Tibial artery (tissue), 4 donors: ENCODE measurements around the gene SLC39A3.
"Not testable (repeated sequence)": the region's sequence is repeated elsewhere in the genome, so short reads cannot be mapped to it uniquely, and the experiment has no call there.

Experiments
- DNase-seq, 2 donors: peaks; one replicate each; pipeline ENCODE4 v3.0.0-alpha.2; 2019
- H3K27ac ChIP-seq, 2 donors: fragments of 200-600 bp; sonication (generic) in 1 of 2; 1 replicate in 1 of 2; 2 replicates in 1 of 2; pipeline ENCODE4 v1.5.1; 2018 to 2019; ENCODE audit warnings: mild to moderate bottlenecking in 1 of 2
- H3K27me3 ChIP-seq, 2 donors: fragments of 200-600 bp; sonication (generic) in 1 of 2; one replicate each; pipeline versions ENCODE4 v1.5.1 to v1.6.0; 2016 to 2019
- H3K36me3 ChIP-seq, 3 donors: fragments of 200-600 bp; sonication (generic) in 2 of 3; one replicate each; pipeline ENCODE4 v1.5.1; 2016 to 2019; ENCODE audit warnings: mild to moderate bottlenecking in 2 of 3
- H3K4me1 ChIP-seq, 4 donors: fragments of 200-600 bp; sonication (generic) in 2 of 4; 1 replicate in 3 of 4; 2 replicates in 1 of 4; pipeline ENCODE4 v1.5.1; 2016 to 2019
- H3K4me3 ChIP-seq, 2 donors: fragments of 200-600 bp; sonication (generic) in 1 of 2; 1 replicate in 1 of 2; 2 replicates in 1 of 2; pipeline ENCODE4 v1.5.1; 2018 to 2019; ENCODE audit warnings: mild to moderate bottlenecking in 2 of 2
- H3K9me3 ChIP-seq, 3 donors: fragments of 200-600 bp; sonication (generic) in 1 of 3; one replicate each; pipeline ENCODE4 v1.5.1; 2016 to 2019
- intact Hi-C: fragments of 100-400 bp; cut with DNase I; formaldehyde crosslinking; loops from one replicate; pipeline ENCODE4 v1.15.0; 2023; ENCODE audit warnings: low total_unique reads
- TF ChIP-seq, protein P1 (sequence below), 2 experiments: fragments of 200-600 bp in 1 of 2; fragments of 450-650 bp in 1 of 2; IDR thresholded peaks; one replicate each; pipeline ENCODE4 v1.5.1; 2017 to 2019; ENCODE audit warnings: antibody characterized with exemption in 2 of 2, mild to moderate bottlenecking in 1 of 2, moderate library complexity in 1 of 2

The SLC39A3 gene

DNA sequence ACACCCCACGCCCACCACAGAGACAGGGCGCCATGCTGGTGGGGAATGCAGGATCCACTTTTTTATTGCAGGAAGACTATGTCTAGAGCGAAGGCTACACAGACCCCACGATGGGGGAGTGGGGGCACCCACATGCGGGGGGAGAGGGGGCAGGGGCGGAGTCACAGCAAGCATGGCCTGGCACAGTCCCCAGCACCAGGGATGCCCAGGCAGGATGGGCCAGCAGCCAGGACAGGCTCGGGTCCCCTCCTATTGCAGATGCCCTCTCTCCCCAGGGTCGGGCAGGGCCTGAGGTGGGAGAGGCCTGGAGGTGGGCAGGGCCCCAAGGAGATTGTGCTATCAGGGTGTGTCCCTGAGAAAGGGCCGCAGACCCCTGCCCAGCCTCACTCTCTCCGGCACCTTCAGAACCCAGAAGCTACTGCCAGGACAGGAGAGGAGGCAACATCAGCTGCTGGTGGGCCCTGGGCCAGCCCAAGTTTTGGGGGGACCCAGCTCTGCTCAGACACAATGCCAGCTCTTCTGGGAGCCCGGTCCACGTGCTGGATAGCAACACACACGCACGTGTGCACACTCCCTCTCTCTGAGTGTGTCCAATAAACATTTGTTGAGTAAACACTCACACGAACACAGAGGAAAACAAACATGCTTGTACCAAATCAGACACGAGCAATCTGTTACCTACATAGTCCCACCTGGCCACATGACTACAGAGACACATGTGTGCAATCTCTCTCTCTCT is 25.1 kb downstream of the SLC39A3 start:
- Histone ChIP-seq H3K4me1 (peaks cover 0 to under 1% (median under 1%) of the 10 kb centered on the region in 4 donors), H3K27ac (no peak overlapping the region), H3K36me3 (no peaks in the 10 kb centered on the region), H3K27me3 (peaks cover 0 to 78% of the 10 kb centered on the region in 2 donors), H3K9me3 (peaks cover 0 to 16% (median 9%) of the 10 kb centered on the region in 3 donors), H3K4me3 (no peak overlapping the region)
- intact Hi-C loops, result no loop called here
- TF ChIP-seq, protein P1, sequence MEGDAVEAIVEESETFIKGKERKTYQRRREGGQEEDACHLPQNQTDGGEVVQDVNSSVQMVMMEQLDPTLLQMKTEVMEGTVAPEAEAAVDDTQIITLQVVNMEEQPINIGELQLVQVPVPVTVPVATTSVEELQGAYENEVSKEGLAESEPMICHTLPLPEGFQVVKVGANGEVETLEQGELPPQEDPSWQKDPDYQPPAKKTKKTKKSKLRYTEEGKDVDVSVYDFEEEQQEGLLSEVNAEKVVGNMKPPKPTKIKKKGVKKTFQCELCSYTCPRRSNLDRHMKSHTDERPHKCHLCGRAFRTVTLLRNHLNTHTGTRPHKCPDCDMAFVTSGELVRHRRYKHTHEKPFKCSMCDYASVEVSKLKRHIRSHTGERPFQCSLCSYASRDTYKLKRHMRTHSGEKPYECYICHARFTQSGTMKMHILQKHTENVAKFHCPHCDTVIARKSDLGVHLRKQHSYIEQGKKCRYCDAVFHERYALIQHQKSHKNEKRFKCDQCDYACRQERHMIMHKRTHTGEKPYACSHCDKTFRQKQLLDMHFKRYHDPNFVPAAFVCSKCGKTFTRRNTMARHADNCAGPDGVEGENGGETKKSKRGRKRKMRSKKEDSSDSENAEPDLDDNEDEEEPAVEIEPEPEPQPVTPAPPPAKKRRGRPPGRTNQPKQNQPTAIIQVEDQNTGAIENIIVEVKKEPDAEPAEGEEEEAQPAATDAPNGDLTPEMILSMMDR (IDR thresholded peaks at IDR 0.05), result no peak
- no peak for DNase-seq

DNA sequence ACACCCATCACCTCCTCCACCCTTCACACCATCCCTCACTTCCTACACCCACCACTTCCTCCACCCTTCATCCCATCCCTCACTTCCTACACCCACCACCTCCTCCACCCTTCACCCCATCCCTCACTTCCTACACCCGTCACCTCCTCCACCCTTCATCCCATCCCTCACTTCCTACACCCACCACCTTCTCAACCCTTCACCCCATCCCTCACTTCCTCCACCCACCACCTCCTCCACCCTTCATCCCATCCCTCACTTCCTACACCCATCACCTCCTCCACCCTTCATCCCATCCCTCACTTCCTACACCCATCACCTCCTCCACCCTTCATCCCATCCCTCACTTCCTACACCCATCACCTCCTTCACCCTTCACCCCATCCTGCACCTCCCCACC is 25.7 kb downstream of the SLC39A3 start:
- H3K4me1 ChIP-seq, H3K4me3 ChIP-seq, DNase-seq, H3K27ac ChIP-seq, intact Hi-C loops, H3K36me3 ChIP-seq: not testable (repeated sequence)
- peaks cover 0 to 73% of the 10 kb centered on the region in 2 donors for H3K27me3 ChIP-seq
- H3K9me3 ChIP-seq, result peaks cover 0 to 16% (median 9%) of the 10 kb centered on the region in 3 donors

- intact Hi-C loops, H3K4me3 ChIP-seq: not testable (repeated sequence)
- peaks cover 0 to 16% (median 9%) of the 10 kb centered on the region in 3 donors for H3K9me3 ChIP-seq
Measured at GRCh38 chr19:2713170-2713569, 26.6 kb downstream of the SLC39A3 start.

GRCh38 chr19:2711875-2712205 is 28.0 kb downstream of the SLC39A3 start:
- no peak overlapping the region for H3K27ac ChIP-seq
- peaks cover 0 to 58% of the 10 kb centered on the region in 2 donors for H3K27me3 ChIP-seq
- H3K36me3 ChIP-seq, result no peaks in the 10 kb centered on the region
- intact Hi-C loops, result no loop called here
- TF ChIP-seq, protein P1 (IDR thresholded peaks at IDR 0.05), result no peak
- H3K4me3 ChIP-seq, result no peak overlapping the region
- no peak for DNase-seq
- H3K9me3 ChIP-seq, result peaks cover 0 to 16% (median 9%) of the 10 kb centered on the region in 3 donors
- no peaks in the 10 kb centered on the region for H3K4me1 ChIP-seq

More at GRCh38 chr19:2713170-2713569, 26.6 kb downstream of the SLC39A3 start:
- H3K27ac ChIP-seq, H3K4me1 ChIP-seq, DNase-seq, H3K36me3 ChIP-seq: not testable (repeated sequence)
- peaks cover 0 to 64% of the 10 kb centered on the region in 2 donors for H3K27me3 ChIP-seq

GRCh38 chr19:2711172-2711874 is 28.5 kb downstream of the SLC39A3 start:
- no peak overlapping the region for H3K4me3 ChIP-seq

DNA sequence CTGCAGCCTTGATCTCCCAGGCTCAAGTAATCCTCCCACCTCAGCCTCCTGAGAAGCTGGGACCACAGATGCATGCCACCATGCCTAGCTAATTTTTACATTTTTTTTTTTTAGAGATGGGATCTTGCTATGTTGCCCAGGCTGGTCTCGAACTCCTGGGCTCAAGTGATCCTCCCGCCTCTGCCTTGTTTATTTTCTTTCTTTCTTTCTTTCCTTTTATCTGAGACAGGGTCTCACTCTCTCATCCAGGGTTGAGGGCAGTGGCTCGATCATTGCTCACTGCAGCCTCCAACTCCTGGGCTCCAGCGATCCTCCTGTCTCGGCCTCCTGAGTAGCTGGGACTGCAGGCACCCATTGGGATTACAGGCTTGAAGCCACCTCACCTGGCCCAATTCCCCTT is 33.6 kb downstream of the SLC39A3 start:
- TF ChIP-seq, protein P1 (IDR thresholded peaks at IDR 0.05), result no peak
- Histone ChIP-seq H3K36me3 (no peaks in the 10 kb centered on the region), H3K27me3 (peaks cover 0 to 60% of the 10 kb centered on the region in 2 donors), H3K9me3 (no peaks in the 10 kb centered on the region), H3K4me3 (no peak overlapping the region), H3K4me1 (peaks cover 0 to 12% (median 8%) of the 10 kb centered on the region in 4 donors), H3K27ac (no peak overlapping the region)
- DNase-seq, result no peak
- intact Hi-C loops, result no loop called here

More at GRCh38 chr19:2711172-2711874, 28.5 kb downstream of the SLC39A3 start:
- H3K36me3 ChIP-seq, result no peaks in the 10 kb centered on the region
- peaks cover 0 to 16% (median 9%) of the 10 kb centered on the region in 3 donors for H3K9me3 ChIP-seq
- H3K4me1 ChIP-seq, result no peaks in the 10 kb centered on the region
- intact Hi-C loops, result no loop called here
- H3K27me3 ChIP-seq, result peaks cover 0 to 56% of the 10 kb centered on the region in 2 donors
- no peak for DNase-seq
- TF ChIP-seq, protein P1 (IDR thresholded peaks at IDR 0.05), result no peak
- no peak overlapping the region for H3K27ac ChIP-seq
